Common myeloid progenitor, CD34-positive (primary cell): Measurements from ENCODE around the gene CHRNA10. TPM values are rescaled to one million over a fixed set of nuclear protein-coding genes. Genes with fewer than 3 reads are reported as not detected.

Experiments used
- CTCF ChIA-PET: fragments of 350-600 bp; sonication (Branson Sonifier 250); formaldehyde crosslinking; loops from one replicate; lab custom pipeline; 2021; ENCODE audit warnings: antibody characterized with exemption; lab: Charles Lee
- POLR2A ChIA-PET: fragments of 350-600 bp; sonication (Branson Sonifier 250); formaldehyde crosslinking; loops from one replicate; lab custom pipeline; 2021; ENCODE audit warnings: antibody characterized with exemption; lab: Charles Lee
- DNase-seq, 3 donors: peaks; one replicate each; pipeline versions ENCODE4 v3.0.0 to v3.0.0-alpha.2; 2013
- H3K27ac ChIP-seq, 2 experiments: 1 replicate in 1 of 2; 2 replicates in 1 of 2; pipeline ENCODE4 v1.7.0; 2013; ENCODE audit warnings: inconsistent platforms in 2 of 2, low read length in 2 of 2, mild to moderate bottlenecking in 2 of 2, low read depth in 1 of 2, moderate library complexity in 1 of 2; ENCODE audit not compliant: severe bottlenecking in 2 of 2, insufficient read depth in 1 of 2, poor library complexity in 1 of 2
- H3K27me3 ChIP-seq, 5 experiments: replicated peaks in 2 of 5; 1 replicate in 3 of 5; 2 replicates in 2 of 5; pipeline versions ENCODE4 v1.6.1 to v1.7.0; 2013; ENCODE audit warnings: low read length in 4 of 5, mild to moderate bottlenecking in 2 of 5, moderate library complexity in 2 of 5, inconsistent platforms in 1 of 5; ENCODE audit not compliant: insufficient read depth in 5 of 5, control insufficient read depth in 4 of 5
- H3K36me3 ChIP-seq, 4 experiments: 1 replicate in 2 of 4; 2 replicates in 2 of 4; pipeline versions ENCODE4 v1.6.1 to v1.7.0; 2013; ENCODE audit warnings: low read length in 3 of 4, control low read depth in 1 of 4, mild to moderate bottlenecking in 1 of 4; ENCODE audit not compliant: control insufficient read depth in 4 of 4, insufficient read depth in 4 of 4
- H3K4me1 ChIP-seq, 4 experiments: 1 replicate in 3 of 4; 2 replicates in 1 of 4; pipeline versions ENCODE4 v1.6.1 to v1.7.1; 2013; ENCODE audit warnings: low read length in 3 of 4, mild to moderate bottlenecking in 3 of 4, control low read depth in 1 of 4, inconsistent platforms in 1 of 4, moderate library complexity in 1 of 4; ENCODE audit not compliant: control insufficient read depth in 4 of 4, insufficient read depth in 4 of 4; ENCODE audit errors: control extremely low read depth in 1 of 4
- H3K4me3 ChIP-seq, 7 experiments: 1 replicate in 4 of 7; 2 replicates in 3 of 7; pipeline versions ENCODE4 v1.5.1 to v1.7.0; 2013; ENCODE audit warnings: mild to moderate bottlenecking in 7 of 7, low read length in 6 of 7, moderate library complexity in 6 of 7, inconsistent platforms in 2 of 7, low read depth in 2 of 7, control low read depth in 1 of 7; ENCODE audit not compliant: insufficient read depth in 4 of 7, control insufficient read depth in 1 of 7; ENCODE audit errors: extremely low read depth in 1 of 7
- H3K9me3 ChIP-seq, 5 experiments: 1 replicate in 4 of 5; 2 replicates in 1 of 5; pipeline versions ENCODE4 v1.6.1 to v1.7.1; 2013; ENCODE audit warnings: low read length in 4 of 5, mild to moderate bottlenecking in 2 of 5, inconsistent platforms in 1 of 5, low read depth in 1 of 5, moderate library complexity in 1 of 5; ENCODE audit not compliant: control insufficient read depth in 4 of 5, insufficient read depth in 2 of 5; ENCODE audit errors: control extremely low read depth in 1 of 5
- WGBS: methylation state at CpG from one replicate; pipeline ENCODE4 v1.1.5; 2013; ENCODE audit not compliant: insufficient coverage; 5-methylcytosine and 5-hydroxymethylcytosine counted together
- polyA plus RNA-seq: library from polyadenylated mRNA; unstranded; fragments of 120-200 nt; gene quantifications from one replicate; pipeline ENCODE4 v1.2.1, GENCODE V29; 2013

Gene CHRNA10, protein sequence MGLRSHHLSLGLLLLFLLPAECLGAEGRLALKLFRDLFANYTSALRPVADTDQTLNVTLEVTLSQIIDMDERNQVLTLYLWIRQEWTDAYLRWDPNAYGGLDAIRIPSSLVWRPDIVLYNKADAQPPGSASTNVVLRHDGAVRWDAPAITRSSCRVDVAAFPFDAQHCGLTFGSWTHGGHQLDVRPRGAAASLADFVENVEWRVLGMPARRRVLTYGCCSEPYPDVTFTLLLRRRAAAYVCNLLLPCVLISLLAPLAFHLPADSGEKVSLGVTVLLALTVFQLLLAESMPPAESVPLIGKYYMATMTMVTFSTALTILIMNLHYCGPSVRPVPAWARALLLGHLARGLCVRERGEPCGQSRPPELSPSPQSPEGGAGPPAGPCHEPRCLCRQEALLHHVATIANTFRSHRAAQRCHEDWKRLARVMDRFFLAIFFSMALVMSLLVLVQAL
- 0.67 TPM for polyA plus RNA-seq

DNA sequence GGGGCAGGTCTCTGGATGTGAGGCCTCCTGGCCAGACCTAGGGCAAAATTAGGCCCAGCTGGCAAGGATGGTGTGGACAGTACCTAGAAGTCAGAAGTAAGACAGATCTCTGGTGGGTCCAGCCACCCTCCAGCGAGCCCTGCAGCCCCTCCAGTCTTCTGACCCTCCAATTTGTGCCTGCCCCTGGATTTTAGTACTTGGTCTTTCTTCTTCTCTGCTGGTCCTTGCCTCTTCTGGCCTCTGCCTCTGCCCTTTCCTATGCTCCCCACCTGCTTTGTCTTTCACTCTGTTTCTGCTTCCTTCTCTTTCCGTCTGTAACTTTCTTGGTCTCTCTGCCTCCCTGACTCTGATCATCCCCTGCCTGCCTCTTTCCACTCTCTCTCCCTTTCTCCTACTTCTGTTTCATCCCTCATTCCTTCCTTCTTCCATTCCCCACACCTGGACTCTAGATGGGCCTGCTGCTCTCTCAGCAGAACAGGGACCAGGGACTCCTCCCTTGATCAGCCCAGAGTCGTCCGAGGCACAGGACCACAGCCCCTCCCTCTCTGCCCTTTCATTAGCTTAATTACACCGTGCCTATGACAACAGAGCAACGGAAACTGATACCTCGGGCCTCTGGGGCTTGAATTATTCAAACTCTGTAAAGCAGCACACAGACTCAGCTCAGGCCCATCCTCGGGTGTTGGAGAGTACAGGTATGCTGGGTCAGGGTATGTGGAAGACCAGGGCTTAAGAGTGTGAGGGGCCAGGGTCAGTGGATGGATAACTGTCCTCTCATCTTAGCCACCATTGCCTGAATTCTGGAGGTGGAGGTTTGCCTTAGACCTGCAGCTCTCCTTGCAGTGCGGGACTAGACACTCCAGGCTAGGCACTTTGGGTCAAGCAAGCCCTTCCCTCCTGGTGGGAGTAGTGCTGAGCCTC lies at the start of gene CHRNA10:
TSS of gene CHRNA10 (minus strand) at position 51 of the 921 bp plus-strand sequence. CDS start 72 bp downstream, outside the sequence.
- H3K27ac ChIP-seq: no peak within 1 kb of the TSS
- H3K4me3 ChIP-seq: no peak within 1 kb of the TSS
- no peaks in the 10 kb centered on the region for H3K27me3 ChIP-seq
- ChIA-PET POLR2A (no interaction called here), CTCF (no interaction called here)
- 96% methylated on average over 6 of the region's 9 CpGs for WGBS
- H3K36me3 ChIP-seq: peaks cover 16 to 88% (median 71%) of the 10 kb centered on the region in 4 experiments
- H3K9me3 ChIP-seq: no peaks in the 10 kb centered on the region
- H3K4me1 ChIP-seq: no peaks in the 10 kb centered on the region
- no peak for DNase-seq

DNA sequence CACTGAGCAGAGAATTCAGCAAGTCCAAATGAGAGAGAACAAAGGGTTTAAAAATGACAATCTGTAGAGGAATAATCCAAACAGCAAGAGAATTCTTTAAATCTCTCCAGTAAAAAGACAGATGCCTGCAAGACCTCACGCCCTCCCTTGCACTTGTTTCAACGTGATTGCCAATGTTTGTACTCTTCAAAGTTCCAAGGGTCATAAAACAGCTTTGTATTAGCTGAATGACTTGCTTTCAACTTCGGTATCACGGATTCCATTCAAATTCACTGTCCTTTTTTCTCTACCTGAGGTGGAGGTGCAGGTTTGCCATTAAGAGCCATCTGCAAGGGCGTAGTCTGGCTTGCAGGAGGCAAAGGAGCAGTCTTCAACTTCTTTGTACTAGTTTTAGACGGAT lies 41.1 kb upstream of the CHRNA10 start:
- peak overlapping the region in 1 of 2 experiments; percentile 3 for H3K27ac ChIP-seq
- no peaks in the 10 kb centered on the region for H3K4me1 ChIP-seq
- DNase-seq: no peak
- ChIA-PET CTCF (interaction anchor here (1.2 kb wide), 1 partner anchor 94 kb away, joined by 3 read pairs; no protein-coding TSS in a partner anchor), POLR2A (no interaction called here)
- H3K4me3 ChIP-seq: no peak overlapping the region
- peaks cover 33 to 85% (median 58%) of the 10 kb centered on the region in 4 experiments for H3K36me3 ChIP-seq
- WGBS: 100% methylated on average over 4 of the region's 6 CpGs
- H3K9me3 ChIP-seq: no peaks in the 10 kb centered on the region
- H3K27me3 ChIP-seq: no peaks in the 10 kb centered on the region

DNA sequence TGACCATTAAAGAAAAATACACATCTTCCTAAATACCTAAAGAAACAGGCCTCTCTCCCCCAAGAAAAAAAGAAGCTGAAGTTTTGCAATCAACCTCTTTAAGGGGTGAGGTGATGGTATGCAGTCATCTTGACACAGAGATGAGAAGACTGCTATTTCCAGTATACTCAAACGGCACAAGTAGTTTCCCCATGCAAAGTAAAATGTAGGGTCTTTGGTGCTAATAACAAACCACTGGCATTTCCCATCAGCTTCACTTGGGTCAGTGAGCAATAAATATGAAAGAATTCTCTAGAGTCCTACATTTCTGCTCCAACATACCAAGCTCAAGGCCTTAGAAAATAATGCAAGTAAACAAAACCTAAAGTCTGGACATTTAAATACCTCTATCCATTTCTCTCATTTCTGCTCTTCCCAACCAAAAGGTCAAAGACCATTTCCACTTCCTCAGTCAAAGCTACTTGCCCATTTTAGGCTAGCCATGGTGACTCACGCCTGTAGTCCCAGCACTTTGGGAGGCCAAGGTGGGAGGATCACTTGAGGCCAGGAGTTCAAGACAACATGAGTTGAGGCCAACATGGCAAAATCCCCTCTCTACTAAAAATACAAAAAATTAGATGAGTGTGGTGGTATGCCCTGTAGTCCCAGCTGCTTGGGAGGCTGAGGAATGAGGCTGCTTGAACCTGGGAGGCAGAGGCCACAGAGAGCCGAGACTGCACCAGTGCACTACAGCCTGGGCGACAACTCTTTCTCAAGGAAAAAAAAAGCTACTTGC lies 39.5 kb upstream of the CHRNA10 start:
- 100% methylated on average over 1 of the region's 4 CpGs for WGBS
- no peak overlapping the region for H3K4me3 ChIP-seq
- no peaks in the 10 kb centered on the region for H3K4me1 ChIP-seq
- H3K36me3 ChIP-seq: peaks cover 30 to 81% (median 54%) of the 10 kb centered on the region in 4 experiments
- no peaks in the 10 kb centered on the region for H3K9me3 ChIP-seq
- DNase-seq: no peak
- CTCF ChIA-PET: interaction anchor here (1.3 to 1.8 kb wide), 3 partner anchors 9 to 98 kb away, joined by 4 to 8 read pairs (median 4); partner anchors contain the start of gene PGAP2
- no peak overlapping the region for H3K27ac ChIP-seq
- POLR2A ChIA-PET: no interaction called here
- H3K27me3 ChIP-seq: no peaks in the 10 kb centered on the region

DNA sequence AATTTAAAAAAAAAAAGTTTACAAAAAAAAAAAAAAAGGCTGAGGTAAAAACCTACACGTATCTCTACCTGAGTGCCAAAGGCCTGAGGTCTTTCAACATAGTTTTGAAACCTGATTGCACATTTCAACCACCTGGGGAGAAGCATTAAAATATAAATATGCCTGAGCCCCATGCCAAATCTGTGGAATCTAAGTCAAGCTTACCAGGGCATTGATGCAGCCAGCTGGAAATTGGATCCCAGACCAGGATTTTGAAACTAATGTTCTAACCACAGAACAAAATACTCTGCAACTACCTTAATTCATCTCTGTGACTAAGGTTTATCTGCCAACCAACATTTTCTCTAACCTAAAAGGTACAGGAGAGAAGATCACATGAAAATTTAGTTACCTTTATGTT lies 38.8 kb upstream of the CHRNA10 start:
- H3K36me3 ChIP-seq: peaks cover 29 to 80% (median 57%) of the 10 kb centered on the region in 4 experiments
- DNase-seq: no peak
- no peak overlapping the region for H3K4me3 ChIP-seq
- POLR2A ChIA-PET: no interaction called here
- no peaks in the 10 kb centered on the region for H3K9me3 ChIP-seq
- no peaks in the 10 kb centered on the region for H3K4me1 ChIP-seq
- no peak overlapping the region for H3K27ac ChIP-seq
- CTCF ChIA-PET: interaction anchor here (1.3 to 1.8 kb wide), 3 partner anchors 9 to 99 kb away, joined by 4 to 8 read pairs (median 4); partner anchors contain the start of gene PGAP2
- no peaks in the 10 kb centered on the region for H3K27me3 ChIP-seq
- no CpG with 5 or more reads among the region's 1 CpG for WGBS

DNA sequence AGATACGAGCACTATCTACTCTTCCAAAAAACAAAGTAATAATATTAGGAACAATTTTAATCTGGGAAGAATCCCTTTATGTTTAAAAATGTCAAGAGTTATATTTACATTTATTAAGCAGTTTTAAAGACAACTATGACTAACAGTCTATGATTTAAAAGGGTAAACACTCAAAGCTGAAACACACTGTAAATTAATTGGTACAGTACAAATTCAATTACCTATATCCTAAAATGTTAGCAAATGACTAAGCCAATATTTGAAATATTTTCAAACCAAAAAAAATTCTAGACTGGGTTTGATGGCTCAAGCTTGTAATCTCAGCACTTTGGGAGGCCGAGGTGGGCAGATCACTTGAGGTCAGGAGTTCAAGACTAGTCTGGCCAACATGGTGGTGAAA lies 36.0 kb upstream of the CHRNA10 start:
- ChIA-PET CTCF (interaction anchor here (1.0 kb wide), 1 partner anchor 103 kb away, joined by 3 read pairs; no protein-coding TSS in a partner anchor), POLR2A (interaction anchor here (0.9 kb wide), 1 partner anchor 360 kb away, joined by 3 read pairs; no protein-coding TSS in a partner anchor)
- no peak for DNase-seq
- H3K9me3 ChIP-seq: no peaks in the 10 kb centered on the region
- no peak overlapping the region for H3K4me3 ChIP-seq
- no peaks in the 10 kb centered on the region for H3K27me3 ChIP-seq
- no peak overlapping the region for H3K27ac ChIP-seq
- WGBS: no CpG with 5 or more reads among the region's 2 CpGs
- no peaks in the 10 kb centered on the region for H3K4me1 ChIP-seq
- peaks cover 31 to 79% (median 54%) of the 10 kb centered on the region in 4 experiments for H3K36me3 ChIP-seq

DNA sequence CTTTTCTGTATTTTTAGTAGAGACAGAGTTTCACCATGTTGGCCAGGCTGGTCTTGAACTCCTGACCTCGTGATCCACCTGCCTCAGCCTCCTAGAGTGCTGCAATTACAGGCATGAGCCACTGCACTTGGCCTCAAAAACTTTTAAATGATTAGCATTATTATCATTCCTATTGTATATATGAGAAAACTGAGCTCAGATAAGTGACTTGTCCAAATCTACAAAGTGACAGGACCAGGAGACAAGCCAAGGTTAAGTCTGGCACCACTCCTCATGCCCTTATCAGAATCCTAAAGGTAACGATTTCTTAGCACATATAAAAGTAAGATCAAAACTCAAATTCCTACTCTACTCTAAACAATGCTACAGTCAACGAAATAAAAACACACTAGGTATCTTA lies 32.2 kb upstream of the CHRNA10 start:
- Histone ChIP-seq H3K36me3 (peaks cover 36 to 78% (median 59%) of the 10 kb centered on the region in 4 experiments), H3K27ac (no peak overlapping the region), H3K9me3 (no peaks in the 10 kb centered on the region), H3K4me3 (no peak overlapping the region), H3K4me1 (no peaks in the 10 kb centered on the region), H3K27me3 (no peaks in the 10 kb centered on the region)
- CTCF ChIA-PET: interaction anchor here (0.9 to 1.4 kb wide), 2 partner anchors 16 to 95 kb away, joined by 3 read pairs; no protein-coding TSS in a partner anchor
- WGBS: 100% methylated on average over 1 of the region's 3 CpGs
- POLR2A ChIA-PET: interaction anchor here (0.6 kb wide), 1 partner anchor 121 kb away, joined by 3 read pairs; no protein-coding TSS in a partner anchor
- no peak for DNase-seq
